GM23338 (cell line): ENCODE data around the gene EML1. TPM values are rescaled to one million over a fixed set of nuclear protein-coding genes. Genes with fewer than 3 reads are reported as not detected.

Source experiments
- CREB1 ChIP-seq: fragments of 250-450 bp; sonication (Bioruptor Pico); IDR thresholded peaks from 2 replicates; pipeline ENCODE4 v1.5.0; 2020; ENCODE audit warnings: low read depth, mild to moderate bottlenecking, moderate library complexity
- ETS1 ChIP-seq: IDR thresholded peaks from 2 replicates; pipeline ENCODE4 v1.6.1; 2016; ENCODE audit warnings: antibody characterized with exemption
- EZH2 ChIP-seq: fragments of 200-600 bp; sonication (generic); IDR thresholded peaks from one replicate; pipeline ENCODE4 v1.8.0; 2017; ENCODE audit warnings: antibody characterized with exemption, mild to moderate bottlenecking, low read depth; ENCODE audit not compliant: unreplicated experiment
- EZH2phosphoT487 ChIP-seq: fragments of 200-600 bp; sonication (generic); IDR thresholded peaks from one replicate; pipeline ENCODE4 v1.8.1; 2018; ENCODE audit warnings: antibody characterized with exemption; ENCODE audit not compliant: unreplicated experiment
- JUNB ChIP-seq: IDR thresholded peaks from one replicate; pipeline ENCODE4 v1.6.1; 2016; ENCODE audit warnings: antibody characterized with exemption; ENCODE audit not compliant: unreplicated experiment
- NANOG ChIP-seq: IDR thresholded peaks from 2 replicates; pipeline ENCODE4 v1.6.1; 2016; ENCODE audit warnings: antibody characterized with exemption, borderline replicate concordance
- POLR2AphosphoS5 ChIP-seq: IDR thresholded peaks from 2 replicates; pipeline ENCODE4 v1.6.1; 2016; ENCODE audit warnings: antibody characterized with exemption, low read depth
- REST ChIP-seq: IDR thresholded peaks from one replicate; pipeline ENCODE4 v1.6.1; 2018; ENCODE audit warnings: antibody characterized with exemption; ENCODE audit not compliant: unreplicated experiment
- STAT1 ChIP-seq: IDR thresholded peaks from one replicate; pipeline ENCODE4 v1.6.1; 2016; ENCODE audit warnings: antibody characterized with exemption; ENCODE audit not compliant: unreplicated experiment
- ZNF114 ChIP-seq: fragments of 250-450 bp; sonication (Bioruptor Pico); IDR thresholded peaks from 2 replicates; pipeline ENCODE4 v1.5.0; 2020; ENCODE audit warnings: mild to moderate bottlenecking, moderate library complexity
- ZNF331 ChIP-seq: fragments of 250-450 bp; sonication (Bioruptor Pico); IDR thresholded peaks from 2 replicates; pipeline ENCODE4 v1.5.0; 2020; ENCODE audit warnings: low read depth, mild to moderate bottlenecking, moderate library complexity
- ZNF462 ChIP-seq: fragments of 250-450 bp; sonication (Bioruptor Pico); IDR thresholded peaks from 2 replicates; pipeline ENCODE4 v1.5.0; 2020; ENCODE audit warnings: mild to moderate bottlenecking, moderate library complexity
- polyA plus RNA-seq: library from polyadenylated mRNA; unstranded; fragments of >200 nt; fragmentation: Nextera tagmentation; extraction: Ambion mirVana; gene quantifications from 2 replicates; pipeline ENCODE4 v1.2.1, GENCODE V29; 2016
- total RNA-seq: library from RNA; depleted of rRNA; stranded (reverse); fragments of >200 nt; shearing (Covaris generic); gene quantifications from 2 replicates; pipeline ENCODE4 v1.2.3, GENCODE V29; 2014

Gene EML1
- total and polyA plus RNA-seq, 2 experiments from 2014 or later: 7.0 to 18.1 TPM

GRCh38 chr14:99802301-99803105, 9.3 kb downstream of the EML1 start (continued):
- TF ChIP-seq ZNF462 (CRISPR knock-in tag): no peak
- no peak for TF ChIP-seq ETS1
- TF ChIP-seq JUNB: no peak
- no peak for TF ChIP-seq EZH2phosphoT487
- TF ChIP-seq REST: no peak
- TF ChIP-seq ZNF331 (CRISPR knock-in tag): no peak
- no peak for TF ChIP-seq ZNF114
- TF ChIP-seq EZH2: no peak
- TF ChIP-seq STAT1: no peak
- no peak for TF ChIP-seq POLR2AphosphoS5
- no peak for TF ChIP-seq NANOG
- TF ChIP-seq CREB1 (CRISPR knock-in tag): no peak
